Measurements from ENCODE around the gene CCDC97. TPM values are rescaled to one million over a fixed set of nuclear protein-coding genes. Genes with fewer than 3 reads are reported as not detected.

CCDC97 gene
- total and polyA plus RNA-seq, 2 of the 8 experiments (the other 6 are each of a cell fraction or from before 2014, with no cell fraction given), result 19.8 to 27.1 TPM

- H3K9ac ChIP-seq (replicated peaks in 1 of 4; ENCODE audit: extremely low read depth in 1 of 4, low read depth in 3 of 4, low read length in 3 of 4), result no peak overlapping the region
- no peak overlapping the region for H2BK15ac ChIP-seq (ENCODE audit: low read length)
- no peak overlapping the region for H3K4me2 ChIP-seq (ENCODE audit: insufficient read depth in 1 of 2, low read depth in 2 of 2, low read length in 2 of 2)
- H3K14ac ChIP-seq (ENCODE audit: insufficient read length), result no peak overlapping the region
- no peak overlapping the region for H3K18ac ChIP-seq (ENCODE audit: extremely low read depth, low read length)
- H3K36me3 ChIP-seq (ENCODE audit: control insufficient read depth in 2 of 4, insufficient read depth in 4 of 4, low read length in 3 of 4), result peaks cover 69 to 98% (median 95%) of the 10 kb centered on the region in 4 experiments
- H3K4me3 ChIP-seq (ENCODE audit: extremely low read depth in 1 of 4, insufficient read depth in 2 of 4, low read depth in 3 of 4, low read length in 4 of 4), result no peak overlapping the region
- no peaks in the 10 kb centered on the region for H3K9me3 ChIP-seq (ENCODE audit: insufficient read depth in 2 of 2, low read depth in 1 of 2, low read length in 1 of 2)
- POLR2A ChIA-PET (ENCODE audit: partially characterized antibody), result interaction anchor here (0.6 to 38.6 kb wide), 3 partner anchors 5 to 1437 kb away, joined by 4 to 579 read pairs (median 579); partner anchors contain the start of genes CCDC97 and HNRNPUL1
- H2BK5ac ChIP-seq (ENCODE audit: low read depth, low read length), result no peak overlapping the region
- H2BK120ac ChIP-seq (replicated peaks; ENCODE audit: low read depth, low read length), result no peak overlapping the region
- no peaks in the 10 kb centered on the region for H3K79me2 ChIP-seq (ENCODE audit: control insufficient read depth in 1 of 2, insufficient read depth in 2 of 2, low read length in 2 of 2)
- H4K20me1 ChIP-seq (replicated peaks in 1 of 2; ENCODE audit: control insufficient read depth in 1 of 2, insufficient read depth in 2 of 2, low read length in 2 of 2), result peaks cover 15 to 23% of the 10 kb centered on the region in 2 experiments
- CTCF ChIA-PET (ENCODE audit: partially characterized antibody), result interaction anchor here (0.9 to 7.8 kb wide), 7 partner anchors 8 to 36 kb away, joined by 3 to 63 read pairs (median 3); no protein-coding TSS in a partner anchor
- no peak for FAIRE-seq
- WGBS, 2 experiments (ENCODE audit: extremely low coverage in 1 of 2, insufficient coverage in 1 of 2, insufficient read length in 1 of 2, insufficient replicate concordance in 2 of 2, low coverage in 1 of 2, low lambda C conversion rate in 2 of 2, missing lambda C conversion rate in 1 of 2), result 92% methylated on average over 4 of the region's 4 CpGs; no CpG with 5 or more reads in 1 of the 2 experiments
- TF ChIP-seq HDAC6 (IDR thresholded peaks at IDR 0.05; ENCODE audit: low read depth, low read length) (no peak), RNF2 (IDR thresholded peaks at IDR 0.05; ENCODE audit: borderline replicate concordance, low read depth, low read length, missing control alignments, poor library complexity, severe bottlenecking) (no peak), SIX5 (IDR thresholded peaks at IDR 0.05; ENCODE audit: low read depth, low read length) (no peak), TEAD4 (IDR thresholded peaks at IDR 0.05; ENCODE audit: low read depth, low read length) (no peak), CHD1 (IDR thresholded peaks at IDR 0.05; ENCODE audit: low read depth, low read length) (no peak), TBP (IDR thresholded peaks at IDR 0.05; ENCODE audit: low read depth, low read length) (no peak)
- TF ChIP-seq, protein P1, sequence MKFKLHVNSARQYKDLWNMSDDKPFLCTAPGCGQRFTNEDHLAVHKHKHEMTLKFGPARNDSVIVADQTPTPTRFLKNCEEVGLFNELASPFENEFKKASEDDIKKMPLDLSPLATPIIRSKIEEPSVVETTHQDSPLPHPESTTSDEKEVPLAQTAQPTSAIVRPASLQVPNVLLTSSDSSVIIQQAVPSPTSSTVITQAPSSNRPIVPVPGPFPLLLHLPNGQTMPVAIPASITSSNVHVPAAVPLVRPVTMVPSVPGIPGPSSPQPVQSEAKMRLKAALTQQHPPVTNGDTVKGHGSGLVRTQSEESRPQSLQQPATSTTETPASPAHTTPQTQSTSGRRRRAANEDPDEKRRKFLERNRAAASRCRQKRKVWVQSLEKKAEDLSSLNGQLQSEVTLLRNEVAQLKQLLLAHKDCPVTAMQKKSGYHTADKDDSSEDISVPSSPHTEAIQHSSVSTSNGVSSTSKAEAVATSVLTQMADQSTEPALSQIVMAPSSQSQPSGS (IDR thresholded peaks at IDR 0.05; ENCODE audit: low read length), result no peak
- no peak for DNase-seq (ENCODE audit: low read depth in 1 of 2, low spot score in 2 of 2)
- H2BK12ac ChIP-seq (ENCODE audit: low read depth, low read length), result no peak overlapping the region
- no peak overlapping the region for H2BK20ac ChIP-seq (ENCODE audit: low read length)
- no peak overlapping the region for H4K8ac ChIP-seq (ENCODE audit: extremely low read depth, insufficient read depth, low read length)
- H3K56ac ChIP-seq (replicated peaks; ENCODE audit: insufficient read length, low read depth, low read length), result no peak overlapping the region
- H3K23ac ChIP-seq (ENCODE audit: insufficient read length), result no peak overlapping the region
- H3K4me1 ChIP-seq (replicated peaks in 1 of 4; ENCODE audit: control insufficient read depth in 3 of 4, insufficient read depth in 4 of 4, low read length in 3 of 4), result no peaks in the 10 kb centered on the region
- H4K5ac ChIP-seq (ENCODE audit: insufficient read length, low read depth, low read length), result no peak overlapping the region
- H3K79me1 ChIP-seq (ENCODE audit: low read depth, low read length), result peaks cover 2% of the 10 kb centered on the region; the same call in 1 of the 2 replicates
- no peak overlapping the region for H2AK5ac ChIP-seq (ENCODE audit: low read depth, low read length)
- no peaks in the 10 kb centered on the region for H3K23me2 ChIP-seq (ENCODE audit: low read depth, low read length)
- no peaks in the 10 kb centered on the region for H3K27me3 ChIP-seq (replicated peaks in 1 of 4; ENCODE audit: control insufficient read depth in 3 of 4, extremely low read depth in 1 of 4, insufficient read depth in 3 of 4, low read length in 3 of 4)
- H2AFZ ChIP-seq (ENCODE audit: low read length), result no peak overlapping the region
- H3K27ac ChIP-seq (ENCODE audit: low read depth, low read length), result no peak overlapping the region
- no peak overlapping the region for H4K91ac ChIP-seq (replicated peaks; ENCODE audit: insufficient read length, low read length)
- H3K4ac ChIP-seq (replicated peaks; ENCODE audit: insufficient read length, low read depth, low read length), result no peak overlapping the region
These were observed 11.5 kb upstream of the CCDC97 start for GRCh38 chr19:41298348-41298964.

All from H1 (cell line).